ENCODE results near the gene ZER1. TPM values are rescaled to one million over a fixed set of nuclear protein-coding genes. Genes with fewer than 3 reads are reported as not detected.

ZER1 gene
- total RNA-seq, 1 donor from 2014 or later = 36.8 TPM

- DNase-seq (ENCODE audit: extremely low spot score, unreplicated experiment) = no peak
- H3K27ac Mint-ChIP-seq = no peak overlapping the region
- no peak overlapping the region for H3K4me3 Mint-ChIP-seq
- H3K9me3 Mint-ChIP-seq = no peaks in the 10 kb centered on the region
- TF ChIP-seq CTCF (conservative IDR thresholded peaks at IDR 0.05) = no peak
- peaks cover 5% of the 10 kb centered on the region for H3K36me3 Mint-ChIP-seq
- peaks cover 17% of the 10 kb centered on the region for H3K4me1 Mint-ChIP-seq (ENCODE audit: unreplicated experiment)
- no peaks in the 10 kb centered on the region for H3K27me3 Mint-ChIP-seq
Measured at GRCh38 chr9:128729302-128729701, 42.4 kb downstream of the ZER1 start.

- Mint-ChIP-seq H3K9me3 (no peaks in the 10 kb centered on the region), H3K4me3 (no peak overlapping the region), H3K27ac (no peak overlapping the region), H3K4me1 (ENCODE audit: unreplicated experiment) (peaks cover 19% of the 10 kb centered on the region), H3K27me3 (no peaks in the 10 kb centered on the region), H3K36me3 (peaks cover 5% of the 10 kb centered on the region)
- no peak for DNase-seq (ENCODE audit: extremely low spot score, unreplicated experiment)
- TF ChIP-seq CTCF (conservative IDR thresholded peaks at IDR 0.05) = no peak
Measured at GRCh38 chr9:128728298-128728697, 43.4 kb downstream of the ZER1 start.

- H3K4me1 Mint-ChIP-seq (ENCODE audit: unreplicated experiment) = peaks cover 21% of the 10 kb centered on the region
- H3K27me3 Mint-ChIP-seq = no peaks in the 10 kb centered on the region
- no peak overlapping the region for H3K27ac Mint-ChIP-seq
- no peak for TF ChIP-seq CTCF (conservative IDR thresholded peaks at IDR 0.05)
- H3K36me3 Mint-ChIP-seq = no peaks in the 10 kb centered on the region
- no peaks in the 10 kb centered on the region for H3K9me3 Mint-ChIP-seq
- no peak for DNase-seq (ENCODE audit: extremely low spot score, unreplicated experiment)
- no peak overlapping the region for H3K4me3 Mint-ChIP-seq
Measured at GRCh38 chr9:128727640-128728248, 44.0 kb downstream of the ZER1 start.

- H3K4me1 Mint-ChIP-seq (ENCODE audit: unreplicated experiment) = peaks cover 25% of the 10 kb centered on the region
- no peak for DNase-seq (ENCODE audit: extremely low spot score, unreplicated experiment)
- H3K27ac Mint-ChIP-seq = peak overlapping the region; percentile 84
- H3K4me3 Mint-ChIP-seq = peak overlapping the region; percentile 92
- no peak for TF ChIP-seq CTCF (conservative IDR thresholded peaks at IDR 0.05)
- no peaks in the 10 kb centered on the region for H3K27me3 Mint-ChIP-seq
- no peaks in the 10 kb centered on the region for H3K36me3 Mint-ChIP-seq
- H3K9me3 Mint-ChIP-seq = no peaks in the 10 kb centered on the region
Measured at GRCh38 chr9:128724744-128725211, 46.9 kb downstream of the ZER1 start.

GRCh38 chr9:128723866-128724743 lies 47.6 kb downstream of the ZER1 start, which contains the start of gene ZDHHC12:
ZDHHC12 (minus strand) TSS chr9:128724127; CDS start chr9:128724093, 34 bp downstream.
- peak within 1 kb of the TSS; percentile 84 for H3K27ac Mint-ChIP-seq
- no peaks in the 10 kb centered on the region for H3K36me3 Mint-ChIP-seq
- no peaks in the 10 kb centered on the region for H3K27me3 Mint-ChIP-seq
- no peak for TF ChIP-seq CTCF (conservative IDR thresholded peaks at IDR 0.05)
- no peaks in the 10 kb centered on the region for H3K9me3 Mint-ChIP-seq
- peak within 1 kb of the TSS; percentile 94 for H3K4me3 Mint-ChIP-seq
- H3K4me1 Mint-ChIP-seq (ENCODE audit: unreplicated experiment) = peaks cover 25% of the 10 kb centered on the region
- DNase-seq (ENCODE audit: extremely low spot score, unreplicated experiment) = peak; percentile 94
